Left lung (tissue), 10 donors: ENCODE measurements around the gene CFAP73. TPM values are rescaled to one million over a fixed set of nuclear protein-coding genes. Genes with fewer than 3 reads are reported as not detected.

ENCODE experiments used
- ATAC-seq: fragments of 200-7000 bp; cut with Tn5 transposase; one replicate; pipeline ENCODE4 v1.9.1; 2020; ENCODE audit warnings: moderate library complexity
- DNase-seq, 4 donors: peaks; one replicate each; pipeline ENCODE4 v3.0.0-alpha.2; 2013 to 2020
- H3K27ac ChIP-seq, 2 donors: fragments of 200-600 bp; sonication (generic) in 1 of 2; one replicate each; pipeline versions ENCODE4 v1.5.0 to v1.8.0; 2020 to 2021
- H3K27me3 ChIP-seq, 2 donors: fragments of 200-600 bp; sonication (generic) in 1 of 2; one replicate each; pipeline versions ENCODE4 v1.5.0 to v1.8.0; 2020 to 2021
- H3K36me3 ChIP-seq, 2 donors: fragments of 200-600 bp; sonication (generic) in 1 of 2; one replicate each; pipeline versions ENCODE4 v1.5.0 to v1.8.0; 2020 to 2021
- H3K4me1 ChIP-seq, 2 donors: fragments of 200-600 bp; one replicate each; pipeline ENCODE4 v1.8.0; 2021
- H3K4me3 ChIP-seq, 2 donors: fragments of 200-600 bp; sonication (generic) in 1 of 2; one replicate each; pipeline versions ENCODE4 v1.5.0 to v1.8.0; 2020 to 2021; ENCODE audit warnings: mild to moderate bottlenecking in 1 of 2
- H3K9me3 ChIP-seq, 2 donors: fragments of 200-600 bp; sonication (generic) in 1 of 2; one replicate each; pipeline versions ENCODE4 v1.5.0 to v1.8.0; 2020 to 2021
- intact Hi-C, 2 donors: fragments of 100-400 bp; cut with DNase I; formaldehyde crosslinking; loops; one replicate each; pipeline versions ENCODE4 v1.11.2 to v1.14.2; 2022
- polyA plus RNA-seq, 6 donors: library from polyadenylated mRNA; unstranded; fragments of 120-200 nt; gene quantifications; one replicate each; pipeline ENCODE4 v1.2.1, GENCODE V29; 2013; ENCODE audit not compliant: insufficient read length in 6 of 6
- total RNA-seq, 2 donors: library from RNA; stranded (reverse); fragmentation: NEBNext Ultra II Directional; extraction: Animal tissue kit (Norgen Biotek cat#: 25700); gene quantifications; one replicate each; pipeline ENCODE4 v1.2.1, GENCODE V29; 2021
- TF ChIP-seq, protein P1 (sequence below), 2 donors: fragments of 200-600 bp; sonication (generic) in 1 of 2; IDR thresholded peaks; one replicate each; pipeline versions ENCODE4 v1.5.0 to v1.8.0; 2021; ENCODE audit warnings: antibody characterized with exemption in 2 of 2
- donor health status: DM: no; HTN: yes; CAD: no.
- donor health status: DM: no; HTN: no; CAD: no.

The CFAP73 gene
- total and polyA plus RNA-seq, 8 donors: 0.66 to 5.4 (median 3.6) TPM; not detected in 1

DNA sequence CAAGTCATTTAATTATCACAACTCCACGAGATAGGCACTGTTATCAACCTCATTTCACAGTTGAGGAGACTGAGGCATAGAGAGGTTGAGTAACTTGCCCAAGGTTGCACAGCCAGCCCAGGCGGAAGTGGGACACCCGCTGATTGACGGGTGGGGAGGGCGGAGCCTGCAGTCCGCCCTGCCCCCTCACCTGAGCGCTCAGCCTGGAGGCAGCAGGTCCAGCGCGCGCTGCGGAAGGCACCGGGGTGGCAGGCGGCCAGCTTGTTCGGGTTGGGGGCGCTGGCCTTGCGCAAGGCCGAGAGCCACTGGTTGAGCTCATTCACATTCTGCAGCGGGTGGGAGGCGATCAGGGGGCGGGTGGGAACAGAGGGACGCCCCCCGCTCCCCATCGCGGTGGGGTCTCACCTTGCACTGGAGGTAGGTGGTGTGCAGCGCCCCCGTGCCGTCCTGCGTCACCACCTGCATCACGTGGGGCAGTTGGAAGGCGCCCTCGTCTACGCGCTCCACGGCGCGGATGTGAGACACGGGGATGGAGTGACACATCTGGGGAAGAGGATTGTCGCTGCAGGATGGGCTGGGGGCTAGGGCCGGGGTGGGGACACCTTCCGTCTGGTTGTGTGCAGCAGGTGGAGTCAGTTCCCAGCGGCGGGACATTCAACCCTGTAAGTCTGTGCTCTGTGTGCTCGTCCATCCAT is 45.6 kb upstream of the CFAP73 start:
- ATAC-seq (peak; percentile 92), DNase-seq (peak in 1 of 4 donors; percentile 37)
- H3K27me3 ChIP-seq: peaks cover 0 to 33% of the 10 kb centered on the region in 2 donors
- H3K4me3 ChIP-seq: peak overlapping the region in 1 of 2 donors; percentile 18
- no peaks in the 10 kb centered on the region for H3K4me1 ChIP-seq
- H3K9me3 ChIP-seq: no peaks in the 10 kb centered on the region
- H3K27ac ChIP-seq: no peak overlapping the region
- intact Hi-C loops: no loop called here
- TF ChIP-seq, protein P1, sequence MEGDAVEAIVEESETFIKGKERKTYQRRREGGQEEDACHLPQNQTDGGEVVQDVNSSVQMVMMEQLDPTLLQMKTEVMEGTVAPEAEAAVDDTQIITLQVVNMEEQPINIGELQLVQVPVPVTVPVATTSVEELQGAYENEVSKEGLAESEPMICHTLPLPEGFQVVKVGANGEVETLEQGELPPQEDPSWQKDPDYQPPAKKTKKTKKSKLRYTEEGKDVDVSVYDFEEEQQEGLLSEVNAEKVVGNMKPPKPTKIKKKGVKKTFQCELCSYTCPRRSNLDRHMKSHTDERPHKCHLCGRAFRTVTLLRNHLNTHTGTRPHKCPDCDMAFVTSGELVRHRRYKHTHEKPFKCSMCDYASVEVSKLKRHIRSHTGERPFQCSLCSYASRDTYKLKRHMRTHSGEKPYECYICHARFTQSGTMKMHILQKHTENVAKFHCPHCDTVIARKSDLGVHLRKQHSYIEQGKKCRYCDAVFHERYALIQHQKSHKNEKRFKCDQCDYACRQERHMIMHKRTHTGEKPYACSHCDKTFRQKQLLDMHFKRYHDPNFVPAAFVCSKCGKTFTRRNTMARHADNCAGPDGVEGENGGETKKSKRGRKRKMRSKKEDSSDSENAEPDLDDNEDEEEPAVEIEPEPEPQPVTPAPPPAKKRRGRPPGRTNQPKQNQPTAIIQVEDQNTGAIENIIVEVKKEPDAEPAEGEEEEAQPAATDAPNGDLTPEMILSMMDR (IDR thresholded peaks at IDR 0.05): no peak
- H3K36me3 ChIP-seq: no peaks in the 10 kb centered on the region

DNA sequence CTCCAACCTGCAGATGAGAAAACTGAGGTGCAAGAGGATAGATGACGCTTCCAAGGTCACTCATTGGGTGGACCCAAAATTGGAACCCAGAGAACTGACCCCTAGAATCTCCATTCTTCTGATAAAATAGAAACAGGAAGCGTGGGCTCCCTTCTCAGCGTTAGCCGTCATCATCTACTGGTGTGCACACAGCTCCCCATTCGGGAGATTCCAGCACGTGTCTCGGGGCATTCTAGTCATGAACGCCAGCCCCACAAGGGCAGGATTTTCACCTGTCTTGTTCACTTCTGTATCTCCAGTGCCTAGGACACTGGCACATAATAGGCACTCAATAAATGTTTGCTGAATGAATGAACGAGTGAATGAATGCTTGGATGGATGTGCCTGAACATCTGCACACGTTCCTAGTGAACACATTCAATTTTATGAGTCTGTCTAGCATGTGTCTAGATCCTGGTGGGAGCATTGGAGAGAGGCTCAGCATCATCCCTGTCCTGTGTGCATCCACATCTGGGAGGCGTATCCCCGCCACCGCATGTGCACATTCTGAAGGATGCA is 44.5 kb upstream of the CFAP73 start:
- Histone ChIP-seq H3K4me1 (no peaks in the 10 kb centered on the region), H3K27ac (no peak overlapping the region), H3K9me3 (no peaks in the 10 kb centered on the region), H3K36me3 (no peaks in the 10 kb centered on the region), H3K27me3 (peaks cover 0 to 33% of the 10 kb centered on the region in 2 donors), H3K4me3 (no peak overlapping the region)
- ATAC-seq (no peak), DNase-seq (no peak)
- intact Hi-C loops: no loop called here
- TF ChIP-seq, protein P1 (IDR thresholded peaks at IDR 0.05): no peak

DNA sequence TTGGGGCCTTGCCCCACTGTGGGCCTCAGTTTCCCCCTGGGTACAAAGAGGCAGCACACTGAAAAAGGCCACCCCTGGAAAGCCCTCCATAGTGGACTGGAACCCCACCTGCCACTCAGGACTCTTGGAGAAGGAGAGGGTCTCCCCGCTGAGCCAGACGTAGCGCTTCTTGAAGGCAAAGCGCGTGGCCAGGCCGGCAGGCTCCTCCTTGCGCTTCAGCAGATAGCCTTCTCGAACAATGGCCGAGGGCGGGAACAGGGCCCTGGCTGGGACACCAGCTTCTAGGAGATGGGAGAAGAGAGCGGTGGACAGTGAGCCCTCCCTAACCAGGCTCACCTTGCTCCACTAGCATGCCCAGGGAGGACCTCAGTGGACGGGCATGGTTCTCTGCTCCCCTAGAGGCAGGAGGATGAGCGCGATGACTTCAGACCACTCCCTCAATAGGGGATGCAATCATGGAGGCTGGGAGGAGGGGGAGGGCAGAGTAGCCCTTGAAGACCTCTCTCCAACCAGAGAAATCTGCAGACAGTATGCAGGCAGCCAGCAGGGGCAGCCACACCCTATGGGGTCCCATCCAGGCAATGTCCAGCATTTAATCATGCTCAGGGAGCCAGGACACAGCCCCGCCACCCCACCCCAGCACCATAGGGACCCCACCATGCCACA is 43.8 kb upstream of the CFAP73 start:
- intact Hi-C loops: no loop called here

DNA sequence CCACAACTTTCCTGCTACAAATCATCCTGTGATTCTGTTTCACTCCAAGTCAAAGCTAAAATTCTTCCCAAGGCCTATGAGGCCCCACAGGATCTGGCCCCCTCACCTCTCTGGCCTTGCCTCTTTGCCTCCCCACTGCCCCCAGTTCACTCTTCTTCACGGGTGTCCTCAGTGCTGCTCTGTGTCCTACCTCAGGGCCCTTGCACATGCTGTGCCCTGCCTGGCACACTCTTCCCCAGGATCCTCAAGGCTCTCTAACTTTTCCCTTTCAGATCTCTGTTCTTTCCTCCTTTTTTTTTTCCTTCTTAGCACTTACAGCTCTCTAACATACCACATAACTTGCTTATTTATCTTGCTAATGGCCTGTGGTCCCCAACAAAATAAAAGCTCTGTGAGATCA is 43.2 kb upstream of the CFAP73 start:
- intact Hi-C loops: no loop called here
- H3K4me1 ChIP-seq: no peaks in the 10 kb centered on the region
- H3K4me3 ChIP-seq: no peak overlapping the region
- H3K27me3 ChIP-seq: peaks cover 0 to 33% of the 10 kb centered on the region in 2 donors
- H3K36me3 ChIP-seq: no peaks in the 10 kb centered on the region
- TF ChIP-seq, protein P1 (IDR thresholded peaks at IDR 0.05): no peak
- ATAC-seq (no peak), DNase-seq (no peak)
- H3K27ac ChIP-seq: no peak overlapping the region
- H3K9me3 ChIP-seq: no peaks in the 10 kb centered on the region

More for the DNA sequence above, 43.8 kb upstream of the CFAP73 start:
- Histone ChIP-seq H3K9me3 (no peaks in the 10 kb centered on the region), H3K27me3 (peaks cover 0 to 33% of the 10 kb centered on the region in 2 donors), H3K4me1 (no peaks in the 10 kb centered on the region), H3K4me3 (no peak overlapping the region), H3K36me3 (no peaks in the 10 kb centered on the region), H3K27ac (no peak overlapping the region)
- TF ChIP-seq, protein P1 (IDR thresholded peaks at IDR 0.05): no peak
- DNase-seq: no peak
- ATAC-seq: no peak

DNA sequence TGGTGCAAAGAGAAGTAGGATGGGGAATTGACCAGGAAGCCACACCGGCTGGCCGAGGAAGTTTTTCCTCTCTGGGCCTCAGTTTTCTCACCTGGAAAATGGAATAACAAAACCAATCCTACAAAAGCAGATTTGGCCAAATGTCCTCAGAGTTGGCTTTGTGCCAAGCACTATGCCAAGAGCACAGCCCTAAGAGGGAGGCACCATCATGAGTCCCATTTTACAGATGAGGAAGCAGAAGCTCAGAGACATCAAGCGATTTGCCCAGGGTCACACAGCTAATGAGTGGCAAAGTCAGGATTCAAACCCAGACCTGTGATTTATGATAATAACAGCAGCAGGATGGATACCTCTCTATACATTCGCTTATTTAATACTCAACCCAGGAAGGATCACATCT is 41.2 kb upstream of the CFAP73 start:
- Histone ChIP-seq H3K4me3 (no peak overlapping the region), H3K27ac (no peak overlapping the region), H3K4me1 (no peaks in the 10 kb centered on the region), H3K27me3 (peaks cover 0 to 45% of the 10 kb centered on the region in 2 donors), H3K36me3 (no peaks in the 10 kb centered on the region), H3K9me3 (no peaks in the 10 kb centered on the region)
- TF ChIP-seq, protein P1 (IDR thresholded peaks at IDR 0.05): no peak
- intact Hi-C loops: no loop called here
- DNase-seq (no peak), ATAC-seq (no peak)
